ENCODE results near the gene SLC30A1. TPM values are rescaled to one million over a fixed set of nuclear protein-coding genes. Genes with fewer than 3 reads are reported as not detected.
A peak's percentile ranks its signal among the peaks of the same experiment; 100 is the strongest.

The SLC30A1 gene
- total RNA-seq, 4 donors from 2014 or later: 34.1 to 55.5 (median 45.2) TPM

DNA sequence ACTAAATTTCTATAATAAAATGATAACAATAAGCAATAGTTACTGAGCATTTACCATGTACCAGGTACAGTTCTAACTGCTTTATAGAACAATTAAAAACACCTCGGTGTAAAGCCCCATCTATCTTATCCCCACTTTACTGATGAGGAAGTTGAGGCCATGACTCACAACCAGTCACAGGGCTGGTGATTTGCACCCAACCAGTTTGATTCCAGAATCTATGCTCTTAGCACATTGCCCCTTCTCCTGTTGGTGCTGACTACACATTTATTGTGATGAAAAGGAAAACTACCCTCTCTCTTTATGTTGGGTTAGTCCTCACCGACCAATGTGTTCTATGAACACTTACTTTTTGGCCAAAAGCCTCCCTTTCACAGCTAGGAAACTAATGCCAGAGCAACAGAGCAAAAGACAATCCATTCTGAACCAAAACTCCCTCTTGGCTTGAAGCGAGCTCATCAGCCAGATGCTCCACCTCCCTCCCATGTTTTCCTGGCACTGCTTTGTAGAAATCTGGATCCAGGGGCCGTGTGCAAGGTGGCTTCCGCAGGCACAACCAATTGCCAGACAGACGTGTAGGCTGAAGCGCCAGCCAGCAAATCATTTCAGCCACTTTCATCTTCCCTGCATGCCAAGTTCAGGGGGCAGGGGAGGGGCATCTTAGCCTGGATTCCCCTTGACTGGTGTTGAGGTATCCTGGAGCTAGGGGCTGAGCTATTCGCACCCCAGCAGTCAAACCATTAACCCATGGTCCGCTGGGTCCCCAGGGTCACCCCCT is 32.0 kb upstream of the SLC30A1 start:
- DNase-seq (ENCODE audit: low spot score in 2 of 2): peak in 1 of 2 donors; percentile 39
- H3K4me3 ChIP-seq (ENCODE audit: low read depth, poor library complexity, severe bottlenecking): no peak overlapping the region
- intact Hi-C loops (cut with DNase I; ENCODE audit: low total_unique reads): no loop called here
- TF ChIP-seq POLR2A (IDR thresholded peaks at IDR 0.05): no peak
- TF ChIP-seq, protein P1, sequence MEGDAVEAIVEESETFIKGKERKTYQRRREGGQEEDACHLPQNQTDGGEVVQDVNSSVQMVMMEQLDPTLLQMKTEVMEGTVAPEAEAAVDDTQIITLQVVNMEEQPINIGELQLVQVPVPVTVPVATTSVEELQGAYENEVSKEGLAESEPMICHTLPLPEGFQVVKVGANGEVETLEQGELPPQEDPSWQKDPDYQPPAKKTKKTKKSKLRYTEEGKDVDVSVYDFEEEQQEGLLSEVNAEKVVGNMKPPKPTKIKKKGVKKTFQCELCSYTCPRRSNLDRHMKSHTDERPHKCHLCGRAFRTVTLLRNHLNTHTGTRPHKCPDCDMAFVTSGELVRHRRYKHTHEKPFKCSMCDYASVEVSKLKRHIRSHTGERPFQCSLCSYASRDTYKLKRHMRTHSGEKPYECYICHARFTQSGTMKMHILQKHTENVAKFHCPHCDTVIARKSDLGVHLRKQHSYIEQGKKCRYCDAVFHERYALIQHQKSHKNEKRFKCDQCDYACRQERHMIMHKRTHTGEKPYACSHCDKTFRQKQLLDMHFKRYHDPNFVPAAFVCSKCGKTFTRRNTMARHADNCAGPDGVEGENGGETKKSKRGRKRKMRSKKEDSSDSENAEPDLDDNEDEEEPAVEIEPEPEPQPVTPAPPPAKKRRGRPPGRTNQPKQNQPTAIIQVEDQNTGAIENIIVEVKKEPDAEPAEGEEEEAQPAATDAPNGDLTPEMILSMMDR (IDR thresholded peaks at IDR 0.05): no peak
- WGBS, 2 donors: 18 to 22% methylated on average over 8 of the region's 9 CpGs

DNA sequence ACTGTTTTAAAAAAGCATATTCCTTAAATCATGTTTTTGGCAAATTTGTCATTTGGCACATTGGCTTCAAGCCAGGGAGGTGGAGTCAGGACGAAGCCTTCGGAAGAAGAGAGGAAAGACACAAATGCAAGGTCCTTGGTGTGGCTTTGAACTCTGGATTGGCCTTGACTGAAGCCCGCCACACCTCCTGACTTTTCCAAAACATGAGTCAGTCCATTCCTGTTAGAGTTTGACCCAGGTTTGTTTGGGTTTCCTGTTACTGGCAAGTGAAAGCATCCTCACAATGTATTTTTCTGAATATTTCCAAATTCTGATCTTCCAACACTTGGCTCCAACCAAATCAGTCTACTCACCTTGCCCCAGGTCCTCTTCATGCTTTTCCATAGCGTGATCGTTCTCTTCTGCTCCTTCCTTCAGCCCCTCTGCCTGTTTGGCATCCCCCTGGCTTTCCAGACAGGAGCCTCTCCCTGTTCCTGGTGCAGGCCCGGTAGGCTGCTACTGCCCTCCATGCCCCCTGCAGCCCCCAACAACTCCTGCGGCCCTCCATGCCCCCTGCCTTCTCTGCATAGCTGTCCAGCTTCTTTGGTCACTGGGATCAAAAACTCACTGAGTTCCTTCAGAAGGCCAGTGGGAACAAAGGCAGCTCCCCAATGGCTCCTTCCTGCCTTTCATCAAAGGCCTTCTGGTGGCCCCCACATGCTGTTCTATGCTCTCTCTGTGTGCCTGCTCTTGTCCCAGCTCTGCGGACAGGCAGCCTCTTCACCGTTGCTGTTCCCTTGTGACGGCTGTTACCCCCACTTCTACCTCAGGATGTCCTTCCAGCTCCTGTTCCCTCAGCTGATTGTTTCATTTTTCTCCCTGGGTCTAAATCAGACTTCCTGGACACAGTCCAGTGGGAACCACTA is 30.4 kb upstream of the SLC30A1 start:
- intact Hi-C loops (cut with DNase I; ENCODE audit: low total_unique reads): no loop called here
- H3K4me3 ChIP-seq (ENCODE audit: low read depth, poor library complexity, severe bottlenecking): no peak overlapping the region
- WGBS, 2 donors: 69 to 74% methylated on average over 9 to 10 of the region's 10 CpGs
- TF ChIP-seq POLR2A (IDR thresholded peaks at IDR 0.05): no peak
- TF ChIP-seq, protein P1 (IDR thresholded peaks at IDR 0.05): peak in 1 of 3 donors; percentile 38
- no peak for DNase-seq (ENCODE audit: low spot score in 2 of 2)

DNA sequence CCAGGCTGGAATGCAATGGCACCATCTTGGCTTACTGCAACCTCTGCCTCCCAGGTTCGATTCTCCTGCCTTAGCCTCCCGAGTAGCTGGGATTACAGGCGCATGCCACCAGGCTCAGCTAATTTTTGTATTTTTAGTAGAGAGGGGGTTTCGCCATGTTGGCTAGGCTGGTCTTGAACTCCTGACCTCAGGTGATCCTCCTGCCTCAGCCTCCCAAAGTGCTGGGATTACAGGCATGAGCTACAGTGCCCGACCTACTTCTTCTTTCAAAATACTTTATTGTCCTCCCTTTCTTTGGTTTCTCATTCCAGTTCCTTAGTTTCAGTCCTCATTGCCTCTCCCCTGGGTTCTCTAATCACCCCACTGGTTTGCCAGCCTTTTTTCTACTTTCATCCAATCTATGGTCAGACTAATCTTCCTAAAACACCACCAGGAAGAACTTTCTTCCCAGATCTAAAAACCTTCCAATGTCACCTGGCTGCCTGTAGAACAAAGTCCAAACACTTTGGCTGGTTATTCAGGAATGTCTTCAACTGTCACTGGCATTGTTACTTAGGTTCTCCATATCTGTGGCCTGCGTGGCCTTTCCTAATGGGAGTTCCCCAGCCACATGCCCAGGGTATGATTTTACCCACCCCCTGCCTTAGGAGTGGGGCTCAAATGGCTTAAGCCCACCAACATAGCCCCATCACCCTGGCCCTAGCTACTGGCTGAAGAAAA is 29.0 kb upstream of the SLC30A1 start:
- DNase-seq (ENCODE audit: low spot score in 2 of 2): no peak
- TF ChIP-seq POLR2A (IDR thresholded peaks at IDR 0.05): no peak
- TF ChIP-seq, protein P1 (IDR thresholded peaks at IDR 0.05): no peak
- intact Hi-C loops (cut with DNase I; ENCODE audit: low total_unique reads): no loop called here
- H3K4me3 ChIP-seq (ENCODE audit: low read depth, poor library complexity, severe bottlenecking): no peak overlapping the region
- 87 to 88% methylated on average over 6 of the region's 6 CpGs for WGBS, 2 donors

DNA sequence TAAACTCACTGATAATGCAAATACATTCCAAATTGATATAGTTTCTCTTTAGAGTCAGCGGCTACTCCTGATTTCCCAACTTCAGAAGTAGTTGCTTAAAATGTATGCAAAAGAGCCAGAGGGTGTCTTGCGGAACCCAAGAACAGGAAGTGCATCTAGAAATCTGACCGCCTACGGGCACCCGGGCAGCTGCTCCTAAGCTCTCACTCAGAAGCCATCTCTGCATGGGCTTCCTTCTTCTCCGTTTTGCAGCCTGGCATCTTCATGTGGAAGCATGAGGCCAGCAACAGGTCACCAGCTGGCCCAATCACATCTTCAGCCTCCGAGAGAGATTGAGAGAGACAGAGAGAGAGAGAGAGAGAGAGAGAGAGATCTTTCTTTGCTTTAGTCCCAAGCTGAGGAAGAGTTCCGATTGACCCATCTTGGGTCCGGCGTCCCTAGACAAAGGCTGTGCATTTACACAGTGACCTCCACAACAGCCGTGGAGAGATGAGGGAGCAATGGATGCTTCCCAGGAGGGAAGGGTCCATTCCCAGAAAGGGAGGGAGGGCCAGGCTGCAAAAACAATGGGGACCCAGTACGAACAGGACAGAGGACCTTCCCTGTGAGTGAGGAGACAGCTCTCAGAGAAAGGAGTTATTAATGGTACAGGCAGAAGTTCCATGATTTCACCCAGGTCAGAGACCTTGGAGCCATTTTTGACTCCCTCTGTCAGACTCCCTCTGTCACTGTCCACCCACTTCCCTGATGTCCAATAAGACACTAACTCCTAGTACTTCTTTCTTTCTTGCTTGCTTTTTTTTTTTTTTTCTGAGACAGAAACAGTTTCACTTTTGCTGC is 28.2 kb upstream of the SLC30A1 start:
- no peak overlapping the region for H3K4me3 ChIP-seq (ENCODE audit: low read depth, poor library complexity, severe bottlenecking)
- 73 to 83% methylated on average over 12 of the region's 12 CpGs for WGBS, 2 donors
- no peak for TF ChIP-seq POLR2A (IDR thresholded peaks at IDR 0.05)
- TF ChIP-seq, protein P1 (IDR thresholded peaks at IDR 0.05): no peak
- no peak for DNase-seq (ENCODE audit: low spot score in 2 of 2)
- intact Hi-C loops (cut with DNase I; ENCODE audit: low total_unique reads): no loop called here

Data from lower leg skin (tissue), 4 donors.